ENCODE results near the gene NWD2.

DNA sequence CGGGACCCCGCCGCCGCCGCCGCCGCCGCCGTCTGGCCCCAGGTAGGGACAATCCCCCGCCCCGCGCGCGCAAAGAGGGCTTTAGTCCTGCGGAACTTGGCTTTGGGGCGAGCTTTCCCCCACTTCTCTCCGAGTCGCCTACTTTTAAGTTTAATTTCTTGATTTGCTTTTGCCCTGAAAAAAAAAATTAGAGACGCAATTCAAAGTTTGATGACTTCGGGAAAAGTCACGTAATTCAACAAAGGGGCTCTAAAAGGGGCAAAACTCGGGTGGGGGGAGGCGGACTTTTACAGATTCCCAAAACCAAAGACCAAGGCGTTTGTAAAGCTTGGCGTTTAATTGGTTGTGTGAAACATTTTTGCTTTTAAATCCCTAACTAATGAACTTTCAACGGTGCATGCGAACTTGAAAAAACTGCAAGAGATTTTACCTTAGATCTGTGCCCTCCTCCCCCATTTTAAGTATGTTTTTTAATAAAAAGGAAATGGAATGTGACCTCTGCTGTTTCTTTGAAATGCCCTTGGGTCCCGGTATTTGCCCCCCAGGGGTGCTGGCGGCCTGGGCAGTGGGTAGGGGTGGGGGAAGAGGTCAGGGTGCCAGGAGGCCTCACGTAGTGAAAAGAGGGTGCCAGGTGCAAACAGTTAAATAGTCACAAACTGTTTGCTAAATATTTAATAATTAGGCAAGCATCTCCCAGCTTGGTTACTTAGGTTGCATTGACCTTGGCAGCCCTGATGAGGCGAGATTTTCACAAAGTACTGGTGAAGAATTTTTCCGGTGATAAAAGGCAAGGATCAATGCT is 209.7 kb downstream of the NWD2 start:
- TF ChIP-seq MYNN (IDR thresholded peaks at IDR 0.05) (no peak), MYNN (CRISPR knock-in tag; IDR thresholded peaks at IDR 0.05) (no peak), MEIS2 (IDR thresholded peaks at IDR 0.05; ENCODE audit: partially characterized antibody) (no peak), NRF1 (conservative IDR thresholded peaks at IDR 0.05 in 1 of 2, IDR thresholded peaks at IDR 0.05 in 1 of 2) (no peak), POLR2A (conservative IDR thresholded peaks at IDR 0.05) (no peak), COPS2 (conservative IDR thresholded peaks at IDR 0.05) (no peak), BMI1 (IDR thresholded peaks at IDR 0.05; ENCODE audit: low read length) (no peak), FIP1L1 (IDR thresholded peaks at IDR 0.05; ENCODE audit: low read depth, low read length, poor library complexity, severe bottlenecking) (no peak)
- TF ChIP-seq, protein P1, sequence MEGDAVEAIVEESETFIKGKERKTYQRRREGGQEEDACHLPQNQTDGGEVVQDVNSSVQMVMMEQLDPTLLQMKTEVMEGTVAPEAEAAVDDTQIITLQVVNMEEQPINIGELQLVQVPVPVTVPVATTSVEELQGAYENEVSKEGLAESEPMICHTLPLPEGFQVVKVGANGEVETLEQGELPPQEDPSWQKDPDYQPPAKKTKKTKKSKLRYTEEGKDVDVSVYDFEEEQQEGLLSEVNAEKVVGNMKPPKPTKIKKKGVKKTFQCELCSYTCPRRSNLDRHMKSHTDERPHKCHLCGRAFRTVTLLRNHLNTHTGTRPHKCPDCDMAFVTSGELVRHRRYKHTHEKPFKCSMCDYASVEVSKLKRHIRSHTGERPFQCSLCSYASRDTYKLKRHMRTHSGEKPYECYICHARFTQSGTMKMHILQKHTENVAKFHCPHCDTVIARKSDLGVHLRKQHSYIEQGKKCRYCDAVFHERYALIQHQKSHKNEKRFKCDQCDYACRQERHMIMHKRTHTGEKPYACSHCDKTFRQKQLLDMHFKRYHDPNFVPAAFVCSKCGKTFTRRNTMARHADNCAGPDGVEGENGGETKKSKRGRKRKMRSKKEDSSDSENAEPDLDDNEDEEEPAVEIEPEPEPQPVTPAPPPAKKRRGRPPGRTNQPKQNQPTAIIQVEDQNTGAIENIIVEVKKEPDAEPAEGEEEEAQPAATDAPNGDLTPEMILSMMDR (IDR thresholded peaks at IDR 0.05 in 2 of 3, conservative IDR thresholded peaks at IDR 0.05 in 1 of 3; ENCODE audit: insufficient read depth in 2 of 3, low read depth in 1 of 3, low read length in 3 of 3) = no peak
- TF ChIP-seq, protein P2, sequence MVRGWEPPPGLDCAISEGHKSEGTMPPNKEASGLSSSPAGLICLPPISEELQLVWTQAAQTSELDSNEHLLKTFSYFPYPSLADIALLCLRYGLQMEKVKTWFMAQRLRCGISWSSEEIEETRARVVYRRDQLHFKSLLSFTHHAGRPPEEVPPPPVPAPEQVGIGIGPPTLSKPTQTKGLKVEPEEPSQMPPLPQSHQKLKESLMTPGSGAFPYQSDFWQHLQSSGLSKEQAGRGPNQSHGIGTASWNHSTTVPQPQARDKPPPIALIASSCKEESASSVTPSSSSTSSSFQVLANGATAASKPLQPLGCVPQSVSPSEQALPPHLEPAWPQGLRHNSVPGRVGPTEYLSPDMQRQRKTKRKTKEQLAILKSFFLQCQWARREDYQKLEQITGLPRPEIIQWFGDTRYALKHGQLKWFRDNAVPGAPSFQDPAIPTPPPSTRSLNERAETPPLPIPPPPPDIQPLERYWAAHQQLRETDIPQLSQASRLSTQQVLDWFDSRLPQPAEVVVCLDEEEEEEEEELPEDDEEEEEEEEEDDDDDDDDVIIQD (CRISPR knock-in tag; IDR thresholded peaks at IDR 0.05) = no peak
- TF ChIP-seq, protein P3, sequence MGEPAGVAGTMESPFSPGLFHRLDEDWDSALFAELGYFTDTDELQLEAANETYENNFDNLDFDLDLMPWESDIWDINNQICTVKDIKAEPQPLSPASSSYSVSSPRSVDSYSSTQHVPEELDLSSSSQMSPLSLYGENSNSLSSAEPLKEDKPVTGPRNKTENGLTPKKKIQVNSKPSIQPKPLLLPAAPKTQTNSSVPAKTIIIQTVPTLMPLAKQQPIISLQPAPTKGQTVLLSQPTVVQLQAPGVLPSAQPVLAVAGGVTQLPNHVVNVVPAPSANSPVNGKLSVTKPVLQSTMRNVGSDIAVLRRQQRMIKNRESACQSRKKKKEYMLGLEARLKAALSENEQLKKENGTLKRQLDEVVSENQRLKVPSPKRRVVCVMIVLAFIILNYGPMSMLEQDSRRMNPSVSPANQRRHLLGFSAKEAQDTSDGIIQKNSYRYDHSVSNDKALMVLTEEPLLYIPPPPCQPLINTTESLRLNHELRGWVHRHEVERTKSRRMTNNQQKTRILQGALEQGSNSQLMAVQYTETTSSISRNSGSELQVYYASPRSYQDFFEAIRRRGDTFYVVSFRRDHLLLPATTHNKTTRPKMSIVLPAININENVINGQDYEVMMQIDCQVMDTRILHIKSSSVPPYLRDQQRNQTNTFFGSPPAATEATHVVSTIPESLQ (CRISPR knock-in tag; IDR thresholded peaks at IDR 0.05) = no peak
